ENCODE data around the gene RFX1.
A peak's percentile ranks its signal among the peaks of the same experiment; 100 is the strongest.
"Not testable (repeated sequence)": the region's sequence is repeated elsewhere in the genome, so short reads cannot be mapped to it uniquely, and the experiment has no call there.

The RFX1 gene

DNA sequence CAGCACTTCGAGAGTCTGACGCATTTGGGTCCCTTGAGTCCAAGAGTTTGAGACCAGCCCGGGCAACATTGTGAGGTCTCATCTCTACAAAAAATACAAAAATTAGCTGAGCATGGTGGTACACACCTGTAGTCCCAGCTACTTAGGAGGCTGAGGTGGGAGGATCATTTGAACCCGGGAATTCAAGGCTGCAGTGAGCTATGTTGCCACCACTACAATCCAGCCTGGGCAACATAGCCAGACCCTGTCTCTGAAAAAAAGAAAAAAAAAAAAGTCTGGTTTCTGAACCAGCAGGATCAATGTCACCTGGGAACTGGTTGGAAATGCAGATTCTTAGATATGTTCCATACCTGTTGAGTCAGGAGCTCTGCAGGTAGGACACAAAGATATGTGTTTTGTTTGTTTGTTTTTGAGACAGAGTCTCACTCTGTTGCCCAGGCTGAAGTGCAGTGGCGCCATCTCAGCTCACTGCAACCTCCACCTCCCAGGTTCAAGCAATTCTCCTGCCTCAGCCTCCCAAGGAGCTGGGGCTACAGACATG is 20.6 kb upstream of the RFX1 start:
- DNase-seq, result not testable (repeated sequence)

DNA sequence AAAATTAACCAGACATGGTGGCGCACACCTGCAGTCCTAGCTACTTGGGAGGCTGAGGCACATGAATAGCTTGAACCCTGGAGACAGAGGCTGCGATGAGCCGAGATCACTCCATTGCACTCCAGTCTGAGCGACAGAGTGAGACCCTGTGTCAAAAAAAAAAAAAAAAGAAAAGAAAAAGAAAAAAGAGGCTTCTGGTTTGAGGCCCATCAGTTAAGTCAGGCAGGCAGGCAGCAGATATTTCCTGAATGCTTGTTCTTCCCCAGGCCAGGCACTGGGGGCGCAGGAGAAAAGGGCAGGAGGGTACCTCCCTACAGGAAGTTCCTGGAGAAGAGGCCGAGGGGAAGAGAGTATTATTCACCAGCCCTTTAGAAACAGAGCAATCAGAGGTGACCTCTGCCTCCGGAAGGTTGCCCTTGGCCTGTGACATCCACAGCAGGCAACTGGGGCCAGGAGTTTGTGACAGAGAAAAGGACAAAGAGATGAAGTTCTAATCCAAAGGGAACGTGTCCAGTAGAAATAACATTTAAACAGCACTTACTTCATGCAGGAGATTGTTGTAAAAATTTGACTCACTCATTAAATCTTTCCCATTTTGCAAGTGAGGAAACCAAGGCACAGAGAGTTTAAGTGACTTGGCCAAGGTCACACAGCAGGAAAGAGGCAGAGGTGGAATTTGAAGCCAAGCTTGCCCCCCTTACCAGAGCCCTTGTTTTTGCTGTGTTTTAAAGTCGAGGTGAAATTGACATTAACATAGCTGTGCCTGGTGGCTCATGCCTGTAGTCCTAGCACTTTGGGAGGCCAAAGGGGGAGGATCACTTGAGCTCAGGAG is 17.5 kb upstream of the RFX1 start:
- peak; percentile 63 to 64 for DNase-seq

DNA sequence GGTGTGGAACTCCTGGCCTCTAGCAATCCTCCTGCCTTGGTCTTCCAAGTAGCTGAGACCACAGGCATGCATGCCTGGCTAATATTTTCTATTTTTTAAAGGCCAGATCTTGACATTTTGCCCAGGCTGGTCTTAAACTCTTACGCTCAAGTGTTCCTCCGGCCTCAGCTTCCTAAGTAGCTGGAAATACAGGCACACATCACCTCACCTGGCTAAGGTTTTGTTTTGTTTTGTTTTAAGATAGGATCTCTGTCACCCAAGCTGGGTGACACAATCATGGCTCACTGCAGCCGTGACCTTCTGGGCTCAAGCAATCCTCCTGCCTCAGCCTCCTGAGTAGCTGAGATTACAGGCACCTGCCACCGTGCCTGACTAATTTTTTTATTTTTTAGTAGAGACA is 16.3 kb upstream of the RFX1 start:
- DNase-seq, result no peak

DNA sequence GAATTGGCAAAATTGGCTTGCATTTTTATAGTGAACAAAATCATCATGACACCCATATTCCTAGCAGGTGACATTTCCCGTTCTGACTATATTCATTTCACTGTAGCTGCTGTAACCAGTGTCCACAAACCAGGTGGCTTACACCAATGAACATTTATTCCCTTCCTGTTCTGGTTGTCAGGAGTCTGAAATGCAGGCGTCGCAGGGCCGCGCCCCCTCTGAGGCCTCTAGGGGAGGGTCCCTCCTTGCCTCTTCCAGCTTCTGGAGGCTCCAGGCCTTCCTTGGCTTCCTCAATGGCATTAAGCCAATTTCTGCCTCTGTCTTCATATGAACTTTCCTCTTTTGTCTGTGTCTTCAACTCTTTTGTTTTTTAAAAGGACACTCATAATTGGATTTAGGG is 15.4 kb upstream of the RFX1 start:
- DNase-seq, result no peak

DNA sequence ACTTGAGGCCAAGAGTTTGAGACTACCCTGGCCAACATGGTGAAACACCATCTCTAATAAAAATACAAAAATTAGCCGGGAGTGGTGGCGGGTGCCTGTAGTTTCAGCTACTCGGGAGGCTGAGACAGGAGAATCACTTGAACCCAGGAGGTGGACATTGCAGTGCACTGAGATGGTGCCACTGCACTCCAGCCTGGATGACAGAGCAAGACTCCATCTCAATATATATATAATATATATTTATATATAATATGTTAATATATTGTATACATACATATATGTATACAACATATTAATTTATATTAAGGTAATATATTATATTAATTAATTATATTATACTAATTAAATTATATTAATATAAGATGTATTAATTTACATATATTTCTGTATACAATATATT is 13.6 kb upstream of the RFX1 start:
- not testable (repeated sequence) for DNase-seq

DNA sequence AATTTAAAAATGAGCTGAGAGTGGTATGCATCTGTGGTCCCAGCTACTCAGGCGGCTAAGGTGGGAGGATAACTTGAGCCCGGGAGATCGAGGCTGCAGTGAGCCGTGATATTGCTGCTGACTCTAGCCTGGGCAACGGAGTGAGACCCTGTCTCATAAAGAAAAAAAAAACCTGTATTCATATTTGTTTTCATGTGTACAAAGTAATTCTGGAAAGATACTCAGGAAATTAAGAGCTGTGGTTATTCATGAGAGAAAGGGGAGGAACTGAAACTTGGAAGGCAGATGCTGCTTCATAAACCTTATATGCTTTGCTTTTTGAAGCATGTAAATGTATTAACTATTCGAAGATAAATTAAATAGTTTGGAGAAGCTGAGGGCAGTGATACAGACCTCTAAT is 13.0 kb upstream of the RFX1 start:
- no peak for DNase-seq

DNA sequence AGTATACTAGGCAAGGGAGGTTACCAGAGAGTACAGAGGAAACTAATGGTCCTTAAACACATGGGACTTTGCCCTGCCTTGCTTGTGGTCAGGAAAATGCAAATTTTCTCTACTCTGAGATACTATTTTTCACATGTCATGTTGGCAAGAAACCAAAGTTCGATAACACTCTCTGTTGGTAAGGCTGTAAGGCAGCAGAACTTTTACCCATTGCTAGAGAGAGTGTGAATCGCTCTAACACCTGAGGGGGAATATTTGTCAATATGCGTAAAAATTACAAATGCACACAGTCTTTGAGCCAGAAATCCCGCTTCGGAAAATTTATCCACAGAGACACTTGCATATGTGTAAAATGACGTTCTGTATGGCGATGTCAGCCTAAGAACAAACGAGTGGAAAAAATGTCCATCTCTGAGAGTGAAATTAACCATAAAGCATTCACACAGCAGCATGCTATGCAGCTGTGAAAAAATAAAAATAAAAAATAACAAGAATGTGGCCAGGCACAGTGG is 9.5 kb upstream of the RFX1 start:
- DNase-seq, result no peak

DNA sequence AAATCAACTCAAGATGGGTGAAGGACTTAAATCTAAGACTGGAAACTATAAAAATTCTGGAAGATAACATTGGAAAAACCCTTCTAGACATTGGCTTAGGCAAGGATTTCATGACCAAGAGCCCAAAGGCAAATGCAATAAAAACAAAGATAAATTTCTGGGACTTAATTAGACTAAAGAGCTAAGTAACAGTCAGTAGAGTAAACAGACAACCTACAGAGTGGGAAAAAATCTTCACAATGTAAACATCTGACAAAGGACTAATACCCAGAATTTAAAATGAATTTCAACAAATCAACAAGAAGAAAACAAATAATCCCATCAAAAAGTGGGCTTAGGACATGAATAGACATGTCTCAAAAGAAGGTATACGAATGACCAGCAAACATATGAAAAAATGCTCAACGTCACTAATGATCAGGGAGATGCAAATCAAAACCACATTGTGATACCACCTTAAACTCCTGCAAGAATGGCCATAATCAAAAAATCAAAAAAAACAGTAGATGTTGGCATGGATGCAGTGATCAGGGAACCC is 6.3 kb upstream of the RFX1 start:
- no peak for DNase-seq

DNA sequence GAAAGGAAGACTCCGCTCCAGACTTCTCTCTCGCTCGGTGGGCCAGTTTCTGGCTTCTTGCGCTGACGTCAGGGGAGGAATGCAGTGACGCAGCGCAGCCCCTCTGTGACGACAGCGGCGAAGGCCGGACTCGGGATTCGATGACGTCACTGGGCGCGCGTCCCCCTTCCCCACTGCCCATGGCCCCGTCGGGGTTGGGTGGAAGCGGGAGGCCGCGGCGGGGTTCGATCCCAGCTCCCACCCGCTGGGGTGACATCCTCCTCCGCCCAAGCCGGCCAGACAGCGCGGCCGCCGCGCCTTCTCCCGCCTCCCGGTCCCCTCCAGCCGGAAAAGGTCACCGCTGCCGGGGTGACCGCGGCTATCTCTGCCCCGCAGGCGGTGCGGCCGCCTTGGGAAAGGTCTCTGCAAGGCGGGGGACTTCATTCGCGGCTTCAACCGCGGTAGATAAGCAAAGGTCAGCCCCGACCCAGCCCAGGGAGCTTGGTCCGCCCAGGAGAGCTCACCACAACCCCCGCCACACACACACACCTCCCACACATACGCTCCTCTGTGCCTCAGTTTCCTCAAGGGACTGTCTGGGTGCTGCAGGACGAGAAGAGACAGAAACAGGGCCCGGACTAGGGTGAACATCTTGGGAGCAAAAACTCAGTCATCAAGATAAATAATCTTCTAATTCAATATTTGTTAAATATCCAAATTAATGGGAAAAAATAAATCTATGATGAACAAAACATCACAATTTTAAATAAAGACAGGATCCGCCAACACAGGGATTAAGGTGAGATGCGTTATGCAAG is 844 bp upstream of the RFX1 start:
- peak in 1 of 2 experiments; percentile 81 for DNase-seq

DNA sequence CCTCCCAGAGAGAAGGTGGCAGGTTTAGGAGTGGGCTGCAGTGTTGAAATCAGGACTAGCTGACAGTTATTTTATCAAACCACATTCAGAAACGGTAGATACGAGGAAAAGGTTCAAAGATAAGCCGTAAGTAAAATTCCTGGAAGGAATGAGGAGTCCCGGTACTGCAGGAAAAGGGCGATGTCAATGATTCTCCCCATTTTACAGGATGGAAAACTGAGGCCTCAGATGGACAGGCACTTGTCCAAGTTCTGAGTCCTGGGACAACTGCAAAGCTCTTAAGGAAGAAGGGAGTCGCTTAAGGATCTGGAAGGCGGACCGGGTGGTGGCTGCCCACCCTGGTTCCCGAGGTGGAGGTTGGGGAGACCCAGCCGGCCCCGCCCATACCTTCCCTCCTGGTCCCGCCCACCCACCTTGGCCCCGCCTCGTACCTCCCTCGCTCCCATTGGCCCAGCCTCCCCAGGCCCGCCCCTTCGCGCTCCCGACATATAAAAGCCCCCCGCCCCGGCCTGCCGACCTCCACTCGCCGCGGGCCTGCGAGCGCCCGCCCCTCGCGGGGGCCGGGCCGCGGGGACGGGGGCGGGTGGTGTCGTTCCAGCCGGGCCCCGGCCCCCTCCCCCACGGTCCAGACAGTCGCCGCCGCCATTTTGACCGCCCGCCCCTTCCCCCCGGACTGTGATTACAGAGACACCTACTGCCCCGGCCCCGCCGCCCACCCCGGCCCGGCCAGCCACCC is 603 bp downstream of the RFX1 start:
- DNase-seq, result peak; percentile 50 to 65

DNA sequence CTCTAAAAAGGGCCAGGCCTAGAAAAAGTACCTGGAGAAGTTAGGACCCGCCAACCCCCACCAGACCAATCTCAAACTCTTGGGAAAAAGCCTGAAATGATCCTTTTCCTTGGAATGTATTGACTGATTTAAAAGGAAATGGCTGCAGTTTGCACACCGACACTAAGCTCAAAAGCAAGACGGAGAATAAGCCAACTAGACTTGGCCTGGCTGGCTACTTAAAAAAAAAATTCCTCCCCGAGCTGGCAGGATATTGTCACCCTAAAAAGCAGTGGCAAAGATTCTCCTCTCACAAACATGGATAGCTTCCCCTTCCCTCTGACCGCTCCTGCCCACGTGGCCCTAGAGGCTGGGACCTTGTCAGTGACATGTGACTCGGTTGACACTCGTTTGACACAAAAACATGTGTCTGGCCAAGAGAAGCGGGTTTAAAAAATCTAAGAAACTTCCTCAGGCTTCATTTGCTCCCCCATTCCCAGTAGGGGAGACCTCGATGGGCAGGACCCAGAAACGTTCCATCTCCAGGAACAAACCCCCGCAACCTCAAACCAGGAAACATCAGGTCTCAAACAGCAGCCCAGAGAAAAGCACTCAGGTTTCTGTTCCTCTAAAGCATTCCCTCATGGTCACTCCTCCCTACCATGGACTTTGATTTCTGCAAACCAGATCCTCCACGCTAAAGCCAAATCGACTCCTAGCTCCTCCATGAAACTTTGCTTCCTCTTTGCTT is 1.3 kb downstream of the RFX1 start:
- DNase-seq, result no peak

DNA sequence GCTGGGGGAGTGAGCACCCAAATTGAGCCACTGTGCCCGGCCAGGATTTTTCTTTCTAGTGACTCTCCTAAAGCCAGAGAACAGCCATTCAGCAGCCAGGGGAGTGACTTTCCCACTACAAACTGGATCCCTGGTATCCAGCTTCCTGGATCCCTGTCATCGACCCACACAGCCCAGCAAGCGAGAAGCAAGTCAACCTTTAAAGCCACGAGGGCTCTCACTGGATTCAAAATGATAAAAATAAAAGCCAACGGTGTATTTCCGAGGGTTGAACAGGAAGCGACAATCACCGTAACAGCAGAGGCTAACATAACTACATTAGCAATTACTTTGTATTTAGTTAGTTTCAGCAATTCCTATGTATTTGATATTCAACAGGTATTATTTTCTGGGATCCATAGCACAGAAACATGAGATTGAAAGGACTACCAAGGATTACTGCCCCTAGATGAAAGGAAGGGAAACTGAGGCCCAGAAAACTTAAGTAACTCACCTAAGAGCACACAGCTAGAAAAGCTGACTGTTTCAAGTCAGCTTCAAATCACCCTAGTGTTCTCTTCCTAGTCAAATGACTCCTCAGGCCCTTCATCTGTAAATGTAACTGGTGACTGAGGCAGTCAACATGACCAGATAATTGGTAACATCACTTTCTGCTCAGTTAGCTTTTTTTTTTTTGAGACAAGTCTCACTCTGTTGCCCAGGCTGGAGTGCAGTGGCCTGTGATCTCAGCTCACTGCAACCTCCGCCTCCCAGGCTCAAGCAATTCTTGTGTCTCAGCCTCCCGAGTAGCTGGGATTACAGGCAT is 2.7 kb downstream of the RFX1 start:
- no peak for DNase-seq

DNA sequence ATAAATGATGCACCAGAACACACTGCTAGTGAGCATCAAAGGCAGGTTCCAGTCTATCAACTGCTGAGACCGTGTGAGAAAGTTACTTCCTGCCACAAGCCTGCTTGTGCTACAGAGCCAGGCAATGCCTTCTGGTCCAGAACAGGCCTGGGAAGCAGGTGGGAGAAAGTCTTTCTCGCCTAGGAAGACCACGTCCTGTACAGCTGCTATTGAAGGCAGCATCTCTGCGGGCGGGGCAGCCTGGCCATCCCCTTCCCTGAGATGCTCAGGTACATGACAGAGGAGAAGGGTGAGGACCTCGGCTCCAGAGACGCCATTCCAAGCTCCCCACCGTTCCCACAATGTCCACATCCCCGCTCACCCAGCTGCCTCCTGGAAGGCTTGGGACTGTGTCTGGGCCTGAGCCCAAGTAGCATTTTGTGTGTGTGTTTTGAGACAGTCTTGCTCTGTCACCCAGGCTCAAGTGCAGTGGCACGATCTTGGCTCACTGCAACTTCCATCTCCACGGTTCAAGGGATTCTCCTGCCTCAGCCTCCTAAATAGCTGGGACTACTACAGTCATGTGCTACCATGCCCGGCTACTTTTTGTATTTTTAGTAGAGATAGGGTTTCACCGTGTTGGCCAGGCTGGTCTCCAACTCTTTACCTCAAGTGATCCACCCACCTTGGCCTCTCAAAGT is 3.4 kb downstream of the RFX1 start:
- no peak for DNase-seq

DNA sequence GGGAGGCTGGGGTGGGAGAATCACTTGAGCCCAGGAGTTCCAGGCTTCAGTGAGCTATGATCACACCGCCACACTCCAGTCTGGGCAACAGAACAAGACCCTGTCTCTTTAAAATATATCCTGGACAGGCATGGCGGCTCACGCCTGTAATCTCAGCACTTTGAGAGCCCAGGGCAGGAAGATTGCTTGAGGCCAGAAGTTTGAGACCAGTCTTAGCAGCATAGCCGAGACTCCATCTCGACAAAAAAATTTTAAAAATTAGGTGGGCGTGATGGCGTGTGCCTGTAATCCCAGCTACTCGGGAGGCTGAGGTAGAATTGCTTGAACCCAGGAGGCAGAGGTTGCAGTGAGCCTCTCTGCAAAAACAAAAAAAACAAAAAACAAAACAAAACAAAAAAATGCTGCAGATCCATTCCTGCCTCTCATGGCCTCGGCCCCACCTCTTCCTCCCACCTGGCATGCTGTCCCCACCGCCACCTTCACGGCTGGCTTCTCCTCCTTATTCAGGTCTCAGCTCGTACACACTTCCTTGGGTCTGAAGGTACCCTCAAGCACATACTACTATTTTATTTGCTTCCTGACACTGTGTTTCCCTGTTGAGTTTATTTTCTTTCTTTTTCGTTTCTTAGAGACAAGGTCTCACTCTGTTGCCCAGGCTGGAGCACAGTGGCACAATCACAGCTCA is 5.3 kb downstream of the RFX1 start:
- DNase-seq, result no peak

DNA sequence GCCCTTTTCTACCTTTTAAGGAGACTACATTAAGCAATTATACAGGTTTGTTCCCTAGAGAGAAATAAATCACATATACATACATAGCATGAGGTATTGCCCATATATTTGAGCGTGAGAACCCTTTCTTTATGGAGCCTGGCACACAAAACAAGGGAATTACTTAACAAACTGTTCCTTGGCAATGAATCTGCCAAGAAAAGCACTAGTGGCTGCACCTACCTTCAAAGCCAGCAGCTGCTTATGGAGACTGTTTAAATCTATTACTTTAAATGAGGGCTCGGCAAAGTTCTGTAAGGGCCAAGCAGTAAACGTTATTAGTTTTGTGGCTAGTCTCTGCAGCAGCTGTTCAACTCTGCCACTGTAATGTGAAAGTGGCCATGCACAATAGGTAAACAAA is 7.0 kb downstream of the RFX1 start:
- no peak for DNase-seq

DNA sequence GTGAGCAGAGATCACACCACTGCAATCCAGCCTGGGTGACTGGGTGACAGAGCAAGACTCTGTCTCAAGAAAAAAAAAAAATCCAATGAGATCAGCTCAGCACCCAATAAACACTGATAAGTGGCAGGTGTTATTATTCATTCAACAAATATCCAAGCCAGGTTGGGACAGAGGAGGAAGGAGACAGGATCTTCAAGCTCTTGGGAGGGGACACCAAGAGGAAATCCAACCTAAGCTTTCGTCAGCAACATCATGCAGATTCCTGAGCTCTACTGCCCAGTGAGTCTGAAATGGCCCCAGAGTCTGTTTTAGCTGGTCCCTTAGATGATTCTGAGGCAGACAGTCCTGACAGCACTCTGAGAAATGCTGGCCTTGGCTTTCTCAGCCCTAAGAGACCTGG is 7.7 kb downstream of the RFX1 start:
- DNase-seq, result no peak

DNA sequence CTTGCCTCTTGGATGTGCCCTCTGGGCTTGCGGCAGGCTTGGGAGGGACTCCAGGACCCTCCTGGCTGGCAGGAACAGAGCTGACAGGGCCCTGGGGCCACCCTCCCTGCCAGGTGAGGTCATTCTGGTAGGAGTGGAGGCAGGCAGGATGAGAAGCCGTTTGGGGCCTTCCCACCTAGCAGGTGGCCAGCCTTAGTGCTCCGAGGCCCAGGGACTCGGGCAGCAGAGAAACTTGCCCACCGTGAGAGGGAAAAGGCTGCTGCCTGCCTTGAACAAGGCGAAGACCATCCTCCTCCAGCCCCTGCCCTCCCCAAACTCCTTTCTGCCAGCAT is 8.5 kb downstream of the RFX1 start:
- DNase-seq, result no peak

DNA sequence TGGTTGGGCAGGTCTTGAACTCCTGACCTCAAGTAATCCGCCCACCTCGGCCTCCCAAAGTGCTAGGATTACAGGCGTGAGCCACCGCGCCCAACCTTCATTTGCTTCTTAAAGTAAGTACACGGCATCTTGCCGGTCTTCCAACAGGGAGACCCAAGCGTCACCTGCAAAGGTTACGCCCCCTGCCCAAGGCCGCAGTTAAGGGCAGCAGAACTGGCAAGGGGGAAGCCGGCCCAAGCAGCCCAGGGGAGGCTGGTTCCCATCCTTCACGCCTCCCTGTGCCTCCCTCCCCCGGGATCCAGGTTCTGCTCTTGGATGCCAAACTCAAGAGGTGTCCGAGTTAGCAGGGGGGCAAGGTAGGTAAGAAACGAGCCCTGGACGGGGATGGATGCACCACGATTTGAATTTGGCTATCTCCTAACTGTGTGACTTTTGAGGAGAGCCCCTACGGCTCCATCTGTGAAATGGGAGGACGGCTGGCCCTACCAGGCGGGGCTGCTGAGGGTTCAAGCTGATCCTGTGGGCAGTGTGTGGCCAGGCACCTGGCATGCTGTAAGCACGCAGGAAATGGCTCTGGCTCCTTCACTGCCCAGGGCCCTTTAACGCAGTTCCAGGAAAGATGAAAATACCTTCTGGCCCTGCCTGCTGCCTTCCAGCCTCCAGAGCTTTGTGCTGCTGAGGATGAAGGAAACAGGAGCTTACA is 9.0 kb downstream of the RFX1 start:
- DNase-seq, result no peak

Measured in SHP77 (cell line).